Measurements from ENCODE around the gene BAD.

The BAD gene

DNA sequence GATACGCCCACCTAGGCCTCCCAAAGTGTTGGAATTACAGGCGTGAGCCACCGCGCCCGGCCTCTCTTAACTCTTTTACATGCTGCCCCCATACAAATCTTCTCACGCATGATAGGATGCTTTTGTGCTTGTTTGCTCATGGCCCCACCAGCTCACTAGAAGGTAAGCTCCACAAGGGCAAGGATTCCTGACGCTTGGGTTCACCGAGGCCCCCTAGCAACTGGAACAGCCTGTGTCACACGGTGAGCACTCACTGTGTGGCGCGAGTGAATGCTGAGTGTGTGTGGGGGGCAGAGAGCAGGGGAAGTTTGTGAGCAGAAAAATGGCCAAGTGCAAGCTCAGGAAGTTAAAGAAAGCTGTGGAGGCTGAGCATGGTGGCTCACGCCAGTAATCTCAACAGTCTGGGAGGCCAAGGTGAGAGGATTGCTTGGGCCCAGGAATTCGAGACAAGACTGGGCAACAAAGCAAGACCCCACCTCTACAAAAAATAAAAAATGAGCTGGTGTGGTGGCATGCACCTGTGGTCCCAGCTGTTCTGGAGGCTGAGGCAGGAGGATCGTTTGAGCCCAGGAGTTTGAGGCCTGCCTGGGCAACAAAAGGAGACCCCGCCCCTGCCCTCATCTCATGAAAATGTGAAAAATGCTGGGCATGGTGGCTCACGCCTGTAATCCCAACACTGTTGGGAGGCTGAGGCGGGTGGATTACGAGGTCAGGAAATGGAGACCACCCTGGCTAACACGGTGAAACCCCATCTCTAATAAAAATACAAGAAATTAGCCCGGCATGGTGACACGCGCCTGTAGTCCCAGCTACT, 2.3 kb downstream of the BAD start:
- DNase-seq (ENCODE audit: low read depth in 2 of 2, low spot score in 1 of 2): no peak

DNA sequence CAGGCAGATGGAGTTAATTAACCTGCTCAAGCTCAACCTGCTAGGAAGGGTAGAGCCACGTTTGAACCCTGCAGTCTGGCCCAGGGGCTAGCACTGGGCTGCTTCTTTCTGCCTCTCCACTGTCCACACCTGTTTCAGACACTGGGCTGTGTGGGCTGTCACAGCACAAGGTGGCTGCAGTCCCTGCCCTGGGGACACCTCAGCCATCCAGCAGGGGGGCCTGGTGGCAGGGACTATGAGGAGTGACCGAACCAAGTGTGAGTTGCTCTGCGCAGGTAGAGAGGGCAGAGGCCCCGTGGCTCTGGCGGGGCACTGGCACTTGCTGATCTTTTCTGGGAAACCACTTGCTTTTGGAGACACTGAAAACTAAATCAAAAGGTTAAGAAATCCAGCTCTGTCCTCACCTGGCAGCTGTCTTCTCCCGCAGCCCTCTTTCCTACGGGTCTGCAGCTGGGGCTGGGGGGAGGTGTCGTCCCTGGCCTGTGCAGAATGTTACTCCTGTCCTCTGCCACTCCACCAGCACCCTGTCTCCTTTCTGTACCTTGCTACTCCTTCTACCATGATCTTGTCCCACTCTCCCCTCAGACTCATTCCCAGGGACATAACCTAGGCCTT, 5.8 kb downstream of the BAD start:
- DNase-seq (ENCODE audit: low read depth in 2 of 2, low spot score in 1 of 2): no peak

DNA sequence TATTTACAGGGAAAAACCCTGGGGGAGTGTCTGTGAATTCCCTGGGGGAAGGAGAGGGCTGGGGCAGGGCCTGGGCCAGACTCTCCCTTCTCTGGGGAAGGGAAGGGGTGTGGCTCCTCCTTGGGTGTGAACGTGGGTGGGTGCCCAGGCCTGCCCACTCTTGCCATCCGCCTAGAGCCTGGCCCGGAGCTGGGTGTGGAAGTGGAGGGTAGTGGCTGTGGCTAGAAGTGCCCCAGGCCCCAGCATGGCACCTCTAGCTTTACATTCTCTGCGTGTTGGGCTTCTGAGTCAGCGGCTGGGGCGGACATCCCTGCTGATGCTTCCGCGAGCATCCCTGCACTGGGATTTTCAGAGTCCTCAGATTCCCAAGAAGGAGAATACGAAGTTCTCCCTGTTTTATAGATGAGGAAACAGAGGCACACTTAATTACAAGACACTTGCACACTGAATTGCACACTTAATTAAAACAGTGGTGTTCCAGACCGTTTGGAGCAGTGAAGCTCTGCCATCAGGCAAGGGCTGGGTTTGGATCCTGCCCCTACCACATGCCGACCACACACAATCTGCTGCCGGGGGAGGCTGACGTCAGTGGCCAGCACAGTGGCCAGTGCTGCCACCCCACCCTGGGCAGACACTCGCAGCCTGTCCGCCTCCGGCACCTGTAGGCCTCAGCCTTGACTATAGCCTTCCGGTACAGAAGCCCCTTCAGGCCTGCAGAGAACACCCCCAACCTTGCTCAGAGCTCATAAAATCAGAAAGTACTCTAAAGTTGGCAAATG, 7.6 kb downstream of the BAD start:
- no peak for DNase-seq (ENCODE audit: low read depth in 2 of 2, low spot score in 1 of 2)

DNA sequence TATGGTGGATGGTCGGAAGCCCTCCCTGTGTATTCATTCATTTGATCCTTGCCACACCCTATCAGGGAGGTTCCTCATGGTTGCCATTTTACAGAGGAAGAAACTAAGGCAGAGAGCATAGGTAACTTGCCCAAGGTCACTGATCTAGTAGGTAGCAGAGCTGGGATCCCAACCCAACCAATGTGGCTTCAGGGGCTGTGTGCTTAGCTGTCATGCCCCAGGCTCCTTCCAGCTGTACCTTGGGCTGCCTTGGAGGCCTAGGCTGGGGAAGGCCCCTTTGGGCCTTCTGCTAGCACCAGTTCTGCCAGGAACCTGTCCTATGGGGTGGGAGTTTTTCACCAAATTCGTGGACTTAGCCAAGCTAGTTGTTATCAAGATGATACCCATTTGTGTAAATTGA, 8.6 kb downstream of the BAD start:
- no peak for DNase-seq (ENCODE audit: low read depth in 2 of 2, low spot score in 1 of 2)

DNA sequence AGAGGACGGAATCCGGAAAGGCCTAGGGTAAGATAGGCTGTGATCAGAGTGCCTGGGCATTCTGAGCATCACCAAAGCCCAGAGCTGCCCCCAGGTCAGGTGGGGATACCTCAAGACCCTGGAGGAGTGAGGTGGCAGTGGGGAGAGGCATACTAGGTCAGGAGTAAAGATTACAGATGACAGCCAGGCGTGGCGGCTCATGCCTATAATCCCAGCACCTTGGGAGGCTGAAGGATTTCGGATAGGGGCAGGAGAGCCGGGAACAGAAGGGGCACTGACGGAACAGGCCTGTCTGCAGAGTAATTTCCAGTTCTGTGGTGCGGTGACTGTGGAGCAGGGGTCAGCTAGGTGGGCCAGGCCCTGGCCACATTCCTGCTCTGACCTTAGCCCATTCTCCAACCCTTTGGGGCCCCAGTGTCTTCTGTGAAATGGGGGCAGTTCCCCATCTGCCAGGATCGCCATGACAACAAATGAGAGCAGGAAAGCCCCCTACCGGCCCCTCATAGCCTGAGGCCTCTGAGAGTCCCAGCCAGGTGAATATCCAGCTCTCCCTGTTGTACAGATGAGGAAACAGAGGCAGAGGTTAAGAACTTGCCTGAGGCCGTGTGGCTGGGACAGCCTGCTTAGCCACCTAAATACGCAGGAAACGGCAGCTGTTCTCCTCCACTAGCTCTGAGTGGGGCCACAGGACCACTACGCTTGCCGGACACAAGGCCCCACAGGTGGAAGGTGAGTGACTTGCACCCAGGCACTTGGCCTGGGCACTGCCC, 9.2 kb downstream of the BAD start:
- no peak for DNase-seq (ENCODE audit: low read depth in 2 of 2, low spot score in 1 of 2)

DNA sequence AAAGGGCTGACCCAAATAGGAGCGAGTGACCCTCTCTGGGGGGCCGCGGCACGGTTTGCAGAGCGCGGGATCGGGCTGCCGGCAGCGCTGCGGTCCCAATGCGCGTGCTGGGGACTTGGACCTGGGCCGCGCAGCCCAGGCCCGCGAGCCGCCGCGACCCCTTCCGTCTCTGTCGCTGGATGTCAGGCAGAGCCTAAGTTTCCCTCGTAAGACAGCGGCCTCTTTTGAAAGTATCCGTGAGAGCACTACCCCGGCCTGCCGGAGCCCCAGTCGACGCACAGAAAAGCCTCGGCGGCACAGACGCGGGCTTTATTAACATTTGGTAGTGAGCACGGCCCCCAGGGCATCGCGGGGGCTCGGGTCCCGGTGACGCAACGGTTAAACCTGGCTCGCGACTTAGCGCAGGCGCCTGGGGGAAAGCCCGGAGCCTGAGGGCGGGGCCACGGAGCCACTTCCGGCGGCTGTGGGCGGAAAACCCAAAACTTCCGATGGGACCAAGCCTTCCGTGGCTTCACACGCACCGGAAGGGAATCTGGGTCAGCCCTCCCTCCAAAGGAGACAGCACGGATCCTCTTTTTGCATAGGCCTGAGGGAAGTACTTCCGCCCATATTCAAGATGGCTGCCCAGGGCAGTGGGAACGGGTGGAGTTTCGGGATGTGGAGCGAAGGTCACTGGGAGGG, 14.8 kb downstream of the BAD start:
- peak; percentile 93 to 95 for DNase-seq (ENCODE audit: low read depth in 2 of 2, low spot score in 1 of 2)

DNA sequence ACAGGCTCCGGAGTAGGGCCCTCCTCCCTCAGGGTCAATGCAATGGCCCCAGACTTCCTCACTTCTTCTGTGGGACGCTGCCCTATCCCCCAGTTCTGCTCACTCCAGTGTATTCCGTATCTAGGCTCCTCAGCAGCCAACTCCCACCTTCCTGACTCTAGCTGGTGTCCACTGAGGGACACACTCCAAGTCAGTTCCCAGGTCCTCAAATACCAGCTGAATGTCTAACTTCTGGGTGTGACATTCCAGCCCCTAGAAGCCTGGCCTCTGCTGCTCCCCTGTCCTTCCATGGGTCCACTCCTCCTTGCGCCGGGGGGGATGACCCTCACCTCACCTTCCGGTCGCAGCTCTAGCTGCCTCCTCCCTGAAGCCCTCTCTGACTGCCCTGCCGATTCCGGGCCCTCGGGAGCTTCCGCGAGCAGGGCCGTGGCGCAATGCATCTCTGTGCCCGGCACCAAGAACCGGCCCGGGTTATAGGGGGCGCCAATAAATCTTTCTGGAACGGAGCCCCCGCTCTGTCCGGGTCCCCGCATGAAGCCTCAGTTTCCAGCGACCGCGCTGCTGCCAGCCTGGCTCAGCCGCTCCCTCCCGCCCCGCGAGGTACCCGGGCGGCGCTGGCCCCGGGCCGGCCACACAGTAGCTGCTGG, 15.4 kb downstream of the BAD start:
- DNase-seq (ENCODE audit: low read depth in 2 of 2, low spot score in 1 of 2): no peak

DNA sequence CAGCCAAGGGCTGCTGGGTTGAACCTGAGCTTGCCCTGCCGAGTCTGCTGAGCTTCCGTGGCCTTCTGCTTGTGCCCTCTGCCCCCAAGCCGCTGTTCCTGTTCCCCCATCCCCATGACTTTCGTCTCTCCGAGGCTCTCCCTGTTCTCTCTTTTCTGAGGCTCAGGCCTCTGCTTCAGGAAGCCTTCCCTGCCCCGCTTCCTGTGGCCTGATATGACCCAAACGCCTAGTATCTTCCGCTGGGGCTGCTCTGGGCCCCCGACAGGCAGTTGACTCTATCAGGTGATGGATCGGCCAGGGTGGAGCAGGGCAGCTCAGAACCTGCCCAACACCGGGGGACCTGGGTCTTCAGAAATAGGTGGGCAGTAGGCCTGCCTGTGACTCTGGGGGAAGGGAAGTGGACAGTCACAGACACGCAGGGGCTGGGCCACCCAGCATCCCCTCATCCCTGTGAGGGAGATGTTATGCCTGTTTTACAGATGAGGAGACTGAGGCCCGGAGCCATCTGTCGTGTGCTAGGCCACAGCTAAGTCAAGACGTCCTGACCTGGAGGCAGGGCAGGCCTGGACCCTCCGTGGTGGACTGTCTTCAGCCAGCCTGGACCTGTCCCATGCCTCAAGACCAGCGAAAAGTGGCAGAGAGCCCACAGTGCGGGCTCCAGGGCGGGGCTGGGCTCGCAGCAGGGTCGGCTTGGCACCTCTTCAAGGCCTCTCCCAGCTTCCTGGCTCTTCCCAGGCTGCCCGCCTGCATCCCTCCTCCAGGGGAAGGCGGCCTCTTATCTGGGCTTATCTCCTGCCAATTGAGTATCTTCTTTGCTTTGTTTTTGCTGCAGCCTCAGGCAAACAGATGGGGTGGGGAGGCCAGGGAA, 16.2 kb downstream of the BAD start:
- DNase-seq (ENCODE audit: low read depth in 2 of 2, low spot score in 1 of 2): no peak

DNA sequence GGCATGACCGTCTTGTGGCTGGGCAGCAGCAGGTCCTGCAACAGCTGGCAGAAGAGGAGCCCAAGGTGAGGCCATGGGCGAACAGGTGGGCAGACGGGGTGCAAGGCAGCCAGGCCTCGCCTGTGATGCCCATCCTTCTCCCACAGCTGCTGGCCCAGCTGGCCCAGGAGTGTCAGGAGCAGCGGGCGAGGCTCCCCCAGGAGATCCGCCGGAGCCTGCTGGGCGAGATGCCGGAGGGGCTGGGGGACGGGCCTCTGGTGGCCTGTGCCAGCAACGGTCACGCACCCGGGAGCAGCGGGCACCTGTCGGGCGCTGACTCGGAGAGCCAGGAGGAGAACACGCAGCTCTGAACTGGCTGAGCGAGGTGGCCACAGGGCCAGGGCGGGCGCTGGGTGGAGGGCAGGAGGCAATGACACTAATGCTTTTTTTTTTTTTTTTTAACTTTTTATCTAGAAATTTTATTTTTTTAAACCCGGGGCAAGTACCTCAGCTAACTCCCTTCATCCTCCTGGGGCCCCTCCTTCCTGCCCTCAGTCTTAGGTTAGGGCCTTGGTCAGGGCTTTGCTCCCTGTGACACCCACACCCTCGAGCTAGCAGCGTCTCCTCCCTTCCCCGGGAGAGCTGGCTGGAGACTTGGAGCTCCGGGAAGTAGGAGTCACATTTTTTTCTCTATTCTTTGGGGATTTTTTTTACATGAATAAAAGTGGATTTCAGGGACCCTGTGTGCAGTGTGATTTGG, 17.1 kb downstream of the BAD start:
- no peak for DNase-seq (ENCODE audit: low read depth in 2 of 2, low spot score in 1 of 2)

DNA sequence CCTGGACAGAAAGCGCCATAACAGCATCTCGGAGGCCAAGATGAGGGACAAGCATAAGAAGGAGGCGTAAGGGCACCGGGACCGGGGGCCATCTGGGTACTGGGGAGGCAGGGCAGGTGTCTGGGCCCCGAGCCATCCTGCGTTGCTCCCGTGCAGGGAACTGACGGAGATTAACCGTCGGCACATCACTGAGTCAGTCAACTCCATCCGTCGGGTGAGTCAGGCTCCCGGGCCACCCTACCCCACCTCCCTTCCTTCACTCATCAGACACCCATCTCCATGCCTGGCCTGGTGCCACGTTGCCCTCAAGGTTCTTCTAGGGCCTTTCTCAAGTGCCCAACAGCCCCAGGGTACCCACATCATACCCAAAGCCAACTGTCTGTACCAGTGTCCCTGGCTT, 18.1 kb downstream of the BAD start:
- DNase-seq (ENCODE audit: low read depth in 2 of 2, low spot score in 1 of 2): no peak

DNA sequence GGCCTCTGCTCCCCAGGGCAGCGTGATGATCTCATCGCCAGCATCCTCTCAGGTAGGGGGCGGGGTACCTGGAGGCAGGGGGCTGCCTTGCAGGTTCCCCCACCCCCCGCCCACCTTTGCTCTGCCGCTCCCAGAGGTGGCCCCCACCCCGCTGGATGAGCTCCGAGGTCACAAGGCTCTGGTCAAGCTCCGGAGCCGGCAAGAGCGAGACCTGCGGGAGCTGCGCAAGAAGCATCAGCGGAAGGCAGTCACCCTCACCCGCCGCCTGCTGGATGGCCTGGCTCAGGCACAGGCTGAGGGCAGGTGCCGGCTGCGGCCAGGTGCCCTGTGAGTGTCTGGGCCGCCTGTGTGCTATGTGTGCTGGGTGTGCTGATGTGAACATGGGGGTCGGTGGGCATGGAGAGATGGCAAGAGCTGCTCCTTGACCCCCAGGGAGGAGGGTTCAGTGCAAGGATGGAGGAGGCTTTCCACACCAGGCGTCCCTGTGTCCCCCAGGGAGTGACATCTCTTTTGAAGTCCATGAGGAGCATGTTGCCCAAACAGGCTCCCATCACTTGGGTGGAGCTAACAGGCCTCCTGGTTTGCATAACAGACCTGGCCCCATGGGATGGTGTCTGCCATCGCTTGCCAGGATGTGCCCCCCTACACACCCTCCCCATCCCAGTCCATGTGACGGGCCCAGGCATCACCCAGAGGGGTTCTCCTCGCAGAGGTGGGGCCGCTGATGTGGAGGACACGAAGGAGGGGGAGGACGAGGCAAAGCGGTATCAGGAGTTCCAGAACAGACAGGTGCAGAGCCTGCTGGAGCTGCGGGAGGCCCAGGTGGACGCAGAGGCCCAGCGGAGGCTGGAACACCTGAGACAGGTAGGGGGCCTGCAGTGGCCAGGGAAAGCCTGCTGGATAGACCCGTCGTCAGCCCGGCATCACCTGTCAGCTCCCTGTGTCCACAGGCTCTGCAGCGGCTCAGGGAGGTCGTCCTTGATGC, 19.0 kb downstream of the BAD start:
- no peak for DNase-seq (ENCODE audit: low read depth in 2 of 2, low spot score in 1 of 2)

DNA sequence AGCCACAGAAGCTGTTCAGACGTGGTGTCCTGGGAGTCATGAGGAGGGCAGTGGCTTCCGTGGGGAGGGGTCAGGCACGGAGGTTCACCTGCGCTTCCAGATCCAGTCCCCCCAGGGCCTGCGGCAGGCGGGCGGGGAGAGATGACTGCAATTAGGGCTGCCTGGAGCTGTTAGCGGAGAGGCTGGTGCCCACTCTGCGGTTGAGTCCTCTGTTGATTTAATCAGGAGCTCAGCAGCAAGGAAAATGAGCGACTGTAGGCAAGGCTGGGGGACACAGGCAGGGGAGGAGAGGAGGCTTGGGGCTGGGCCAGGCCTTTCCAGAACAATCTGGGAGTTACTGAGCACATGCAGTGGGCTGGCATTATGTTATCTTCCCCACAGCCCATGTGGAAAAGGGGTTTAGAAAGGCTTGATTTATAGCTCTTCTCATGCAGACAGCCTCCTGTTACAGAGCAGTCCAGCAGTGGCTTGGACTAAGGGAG, 20.1 kb downstream of the BAD start:
- no peak for DNase-seq (ENCODE audit: low read depth in 2 of 2, low spot score in 1 of 2)

DNA sequence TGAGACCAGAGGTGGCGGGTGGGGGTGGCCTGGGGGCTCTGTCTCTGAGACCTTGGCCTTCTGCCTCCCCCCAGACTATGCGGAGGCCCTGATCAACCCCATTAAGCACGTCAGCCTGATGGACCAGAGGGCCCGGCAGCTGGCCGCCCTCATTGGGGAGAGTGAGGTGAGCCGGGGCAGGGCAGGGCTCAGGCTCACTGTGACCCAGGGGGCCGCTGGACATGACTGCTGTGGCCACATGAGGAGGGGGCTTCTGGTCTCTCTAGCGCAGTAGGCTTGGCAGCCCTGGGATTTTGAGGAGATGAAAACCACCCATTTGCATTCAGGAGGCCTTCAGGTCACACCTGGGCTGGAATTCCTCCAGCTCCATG, 20.5 kb downstream of the BAD start:
- no peak for DNase-seq (ENCODE audit: low read depth in 2 of 2, low spot score in 1 of 2)

DNA sequence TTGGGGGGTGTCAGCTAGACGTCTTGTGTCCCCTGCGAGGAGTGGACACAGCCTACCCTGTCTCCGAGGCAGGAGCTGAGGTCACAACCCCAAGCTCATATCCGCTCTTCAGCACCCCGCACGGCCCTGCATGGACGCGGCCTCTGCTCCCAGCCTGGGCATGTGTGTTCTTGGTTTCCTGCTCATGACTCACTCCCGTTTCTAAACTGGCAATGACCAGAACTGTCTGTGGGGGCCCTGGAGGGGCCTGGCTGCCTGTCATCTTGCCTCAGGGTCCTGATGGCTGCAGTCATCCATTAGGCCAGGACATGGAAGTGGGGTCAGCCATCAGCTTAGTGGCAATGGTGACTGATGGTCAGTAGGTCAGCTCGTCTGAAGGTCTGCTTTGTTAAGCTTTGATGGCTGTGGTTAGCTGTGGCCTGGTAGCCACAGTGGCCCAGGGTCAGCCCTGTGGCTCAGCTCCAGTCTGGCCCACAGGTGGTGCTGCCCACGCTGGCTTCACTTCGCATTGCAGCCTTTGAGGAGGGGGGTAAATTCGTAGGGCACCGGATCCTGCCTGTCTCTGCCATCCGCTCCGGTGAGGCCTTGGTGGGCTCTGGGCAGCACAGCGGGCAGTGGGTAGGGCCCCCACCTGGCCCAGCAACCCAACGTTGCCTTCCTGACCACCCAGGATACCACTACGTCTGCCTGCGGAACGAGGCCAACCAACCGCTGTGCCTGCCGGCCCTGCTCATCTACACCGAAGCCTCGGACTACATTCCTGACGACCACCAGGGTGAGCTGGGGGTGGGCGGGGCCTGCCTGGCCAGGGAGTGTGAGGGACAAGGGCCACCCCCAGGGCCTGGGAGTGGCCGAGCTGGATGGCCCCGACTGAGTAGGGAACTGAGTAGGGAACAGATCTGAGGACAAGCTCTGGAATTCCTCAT, 21.2 kb downstream of the BAD start:
- DNase-seq (ENCODE audit: low read depth in 2 of 2, low spot score in 1 of 2): no peak

DNA sequence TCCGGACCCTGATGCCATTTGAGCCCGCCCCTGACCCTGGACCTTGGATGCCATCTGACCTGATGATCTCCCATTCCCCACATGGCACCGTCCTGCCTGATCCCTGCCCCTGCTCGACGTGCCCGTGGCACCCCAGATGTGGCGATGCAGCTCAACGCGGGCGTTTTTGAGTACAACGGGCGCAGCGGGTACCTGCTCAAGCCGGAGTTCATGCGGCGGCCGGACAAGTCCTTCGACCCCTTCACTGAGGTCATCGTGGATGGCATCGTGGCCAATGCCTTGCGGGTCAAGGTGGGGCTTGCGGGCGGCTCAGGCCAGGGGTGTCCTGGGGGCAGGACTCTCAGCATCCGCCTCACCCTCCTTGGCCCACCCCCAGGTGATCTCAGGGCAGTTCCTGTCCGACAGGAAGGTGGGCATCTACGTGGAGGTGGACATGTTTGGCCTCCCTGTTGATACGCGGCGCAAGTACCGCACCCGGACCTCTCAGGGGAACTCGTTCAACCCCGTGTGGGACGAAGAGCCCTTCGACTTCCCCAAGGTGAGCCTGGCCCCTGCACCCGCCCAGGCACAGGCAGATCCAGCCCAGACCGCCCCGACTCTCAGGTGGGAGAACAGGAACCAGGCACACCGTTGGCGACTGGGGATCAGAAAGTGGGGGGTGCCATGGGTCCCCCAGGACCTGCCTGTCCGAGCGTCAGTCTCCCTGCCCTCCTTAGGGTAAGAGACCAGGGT, 22.0 kb downstream of the BAD start:
- DNase-seq (ENCODE audit: low read depth in 2 of 2, low spot score in 1 of 2): no peak

Measured in stimulated activated CD8-positive, alpha-beta memory T cell treated with anti-CD3 and anti-CD28 coated beads, Interleukin-4, amount 100 ng/mL, for 1 hour (primary cell).